ENCODE data around the gene PEPD. TPM values are rescaled to one million over a fixed set of nuclear protein-coding genes. Genes with fewer than 3 reads are reported as not detected.

Gene PEPD
- total RNA-seq, 4 donors from 2014 or later = 33.9 to 57.0 (median 45.0) TPM

DNA sequence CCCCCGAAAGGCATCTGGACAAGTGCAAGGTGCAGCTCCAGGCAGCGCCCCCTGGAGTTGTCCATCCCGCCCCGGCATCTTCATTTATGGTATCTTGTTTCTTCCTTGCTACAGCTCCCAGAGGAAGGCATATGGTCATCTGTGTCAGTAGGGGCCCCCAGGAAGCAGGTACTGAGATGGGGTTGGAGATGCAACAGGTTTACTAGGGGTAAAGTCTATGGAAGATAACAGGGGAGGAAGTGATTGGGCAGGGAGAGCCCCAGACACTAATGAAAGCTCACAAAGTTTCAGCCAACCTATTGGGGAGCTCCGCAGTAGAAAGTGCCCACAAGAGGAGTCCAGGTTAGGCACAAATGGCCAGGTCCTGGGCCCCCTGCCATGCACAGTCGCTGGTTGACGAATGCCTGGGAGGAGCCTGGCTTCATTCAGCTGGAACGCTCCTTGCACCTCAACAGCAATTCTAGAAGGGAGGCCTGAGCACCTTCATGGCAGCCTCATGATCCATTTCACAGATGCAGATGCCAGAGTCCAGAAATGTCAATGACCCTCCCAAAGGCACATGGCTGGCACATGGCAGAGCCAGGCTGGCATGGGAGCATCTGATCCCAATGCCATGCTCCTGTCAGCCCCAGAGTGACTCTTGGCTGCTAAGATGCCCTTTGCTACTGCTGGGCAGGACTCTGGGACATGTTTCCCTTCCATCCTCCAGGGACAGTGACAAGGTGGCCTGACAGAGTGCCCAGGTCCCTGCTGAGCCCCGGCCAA, 23.8 kb upstream of the PEPD start:
- Histone ChIP-seq H3K4me3 (no peak overlapping the region), H3K4me1 (no peaks in the 10 kb centered on the region), H3K27me3 (peaks cover 2 to 5% (median 3%) of the 10 kb centered on the region in 3 donors), H3K36me3 (no peaks in the 10 kb centered on the region), H3K9me3 (no peaks in the 10 kb centered on the region), H3K27ac (no peak overlapping the region)
- in situ Hi-C loops (cut with MboI; ENCODE audit: low sequenced_read_pairs in 4 of 4) = no loop called here
- ATAC-seq (no peak), DNase-seq (no peak)
- TF ChIP-seq, protein P1, sequence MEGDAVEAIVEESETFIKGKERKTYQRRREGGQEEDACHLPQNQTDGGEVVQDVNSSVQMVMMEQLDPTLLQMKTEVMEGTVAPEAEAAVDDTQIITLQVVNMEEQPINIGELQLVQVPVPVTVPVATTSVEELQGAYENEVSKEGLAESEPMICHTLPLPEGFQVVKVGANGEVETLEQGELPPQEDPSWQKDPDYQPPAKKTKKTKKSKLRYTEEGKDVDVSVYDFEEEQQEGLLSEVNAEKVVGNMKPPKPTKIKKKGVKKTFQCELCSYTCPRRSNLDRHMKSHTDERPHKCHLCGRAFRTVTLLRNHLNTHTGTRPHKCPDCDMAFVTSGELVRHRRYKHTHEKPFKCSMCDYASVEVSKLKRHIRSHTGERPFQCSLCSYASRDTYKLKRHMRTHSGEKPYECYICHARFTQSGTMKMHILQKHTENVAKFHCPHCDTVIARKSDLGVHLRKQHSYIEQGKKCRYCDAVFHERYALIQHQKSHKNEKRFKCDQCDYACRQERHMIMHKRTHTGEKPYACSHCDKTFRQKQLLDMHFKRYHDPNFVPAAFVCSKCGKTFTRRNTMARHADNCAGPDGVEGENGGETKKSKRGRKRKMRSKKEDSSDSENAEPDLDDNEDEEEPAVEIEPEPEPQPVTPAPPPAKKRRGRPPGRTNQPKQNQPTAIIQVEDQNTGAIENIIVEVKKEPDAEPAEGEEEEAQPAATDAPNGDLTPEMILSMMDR (IDR thresholded peaks at IDR 0.05 in 4 of 5, conservative IDR thresholded peaks at IDR 0.05 in 1 of 5) = no peak
- intact Hi-C loops (cut with DNase I; ENCODE audit: low total_unique reads) = loop anchor here (2.0 kb wide), 1 partner anchor 49 kb away; no protein-coding TSS in a partner anchor

DNA sequence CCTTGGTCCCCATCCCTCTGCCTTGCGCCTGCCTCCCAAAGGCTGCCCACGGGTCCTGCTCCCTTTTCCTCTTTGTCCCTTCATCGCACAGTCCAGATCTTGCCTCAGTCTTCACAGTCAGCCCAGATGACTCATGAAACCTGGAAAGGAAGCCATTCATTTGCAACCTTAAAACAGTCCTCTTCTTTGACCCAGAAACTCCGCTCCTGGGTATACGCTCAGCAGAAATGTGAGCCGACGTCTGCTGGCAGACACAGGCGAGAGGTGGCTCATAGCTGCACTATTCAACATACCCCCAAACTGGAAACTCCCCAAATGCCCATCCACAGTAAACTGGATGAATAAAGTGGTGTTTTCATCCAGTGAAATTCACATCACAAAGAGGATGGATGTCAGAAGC, 13.6 kb upstream of the PEPD start:
- TF ChIP-seq, protein P1 (IDR thresholded peaks at IDR 0.05 in 4 of 5, conservative IDR thresholded peaks at IDR 0.05 in 1 of 5) = no peak
- no peak for TF ChIP-seq POLR2A (IDR thresholded peaks at IDR 0.05)
- no peaks in the 10 kb centered on the region for H3K4me1 ChIP-seq
- H3K9me3 ChIP-seq = no peaks in the 10 kb centered on the region
- intact Hi-C loops (cut with DNase I; ENCODE audit: low total_unique reads) = no loop called here
- no peak overlapping the region for H3K4me3 ChIP-seq
- DNase-seq = no peak
- in situ Hi-C loops (cut with MboI; ENCODE audit: low sequenced_read_pairs in 4 of 4) = no loop called here
- H3K27ac ChIP-seq = no peak overlapping the region
- H3K27me3 ChIP-seq = peaks cover 3 to 8% (median 8%) of the 10 kb centered on the region in 3 donors
- no peaks in the 10 kb centered on the region for H3K36me3 ChIP-seq
- ATAC-seq = no peak

DNA sequence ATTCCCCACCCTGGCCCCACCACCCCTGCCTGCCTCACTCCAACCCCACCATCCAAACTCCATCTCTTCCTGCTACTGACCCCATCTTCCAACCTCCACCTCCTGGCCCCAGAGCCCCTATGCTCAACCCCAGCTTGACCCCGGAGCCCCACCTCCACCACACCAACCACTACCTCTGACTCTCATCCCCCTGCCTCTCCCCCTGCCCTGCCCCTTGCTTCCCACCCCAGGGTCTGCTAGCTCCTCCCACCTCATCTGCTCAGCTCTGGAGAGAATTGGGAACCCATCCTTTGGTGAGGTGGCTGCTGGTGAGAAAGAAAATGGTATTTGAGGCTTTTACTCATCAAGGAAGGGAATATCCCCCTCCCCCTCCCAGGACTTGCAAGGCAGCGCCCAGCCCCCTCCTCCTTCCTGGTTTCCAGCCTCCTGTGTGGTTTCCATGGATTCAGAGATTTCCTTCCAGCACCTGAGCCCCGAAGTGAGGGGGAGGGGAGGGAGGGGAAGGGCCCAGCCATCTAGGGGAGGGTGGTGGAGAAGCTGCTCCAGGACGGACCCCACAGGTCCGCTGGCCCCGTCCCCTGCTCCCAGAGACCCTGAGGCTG, 11.4 kb upstream of the PEPD start:
- Histone ChIP-seq H3K4me3 (no peak overlapping the region), H3K27me3 (peaks cover 8 to 9% (median 8%) of the 10 kb centered on the region in 3 donors), H3K9me3 (no peaks in the 10 kb centered on the region), H3K27ac (no peak overlapping the region), H3K36me3 (no peaks in the 10 kb centered on the region), H3K4me1 (no peaks in the 10 kb centered on the region)
- TF ChIP-seq POLR2A (IDR thresholded peaks at IDR 0.05) = no peak
- TF ChIP-seq, protein P1 (IDR thresholded peaks at IDR 0.05 in 4 of 5, conservative IDR thresholded peaks at IDR 0.05 in 1 of 5) = no peak
- ATAC-seq (no peak), DNase-seq (no peak)
- in situ Hi-C loops (cut with MboI; ENCODE audit: low sequenced_read_pairs in 4 of 4) = no loop called here
- intact Hi-C loops (cut with DNase I; ENCODE audit: low total_unique reads) = no loop called here

DNA sequence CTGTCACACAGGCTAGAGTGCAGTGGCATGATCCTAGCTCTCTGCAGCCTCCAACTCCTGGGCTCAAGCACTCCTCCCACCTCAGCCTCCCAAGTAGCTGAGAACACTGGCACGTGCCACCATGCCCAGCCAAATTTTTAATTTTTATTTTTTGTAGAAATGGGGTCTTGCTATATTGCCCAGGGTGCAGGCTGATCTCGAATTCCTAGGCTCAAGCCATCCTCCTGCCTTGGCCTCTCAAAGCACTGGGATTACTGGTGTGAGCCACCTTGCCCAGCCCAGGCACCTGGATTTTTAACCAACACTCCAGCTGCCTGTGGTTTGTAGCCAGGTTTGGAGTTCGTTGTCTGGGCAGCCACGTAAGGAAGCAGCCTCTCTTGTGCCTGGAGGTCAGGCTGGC, 9.3 kb upstream of the PEPD start:
- H3K27me3 ChIP-seq = peaks cover 8 to 11% (median 8%) of the 10 kb centered on the region in 3 donors
- H3K4me1 ChIP-seq = no peaks in the 10 kb centered on the region
- no peaks in the 10 kb centered on the region for H3K9me3 ChIP-seq
- no peak for ATAC-seq
- no peak overlapping the region for H3K4me3 ChIP-seq
- in situ Hi-C loops (cut with MboI; ENCODE audit: low sequenced_read_pairs in 4 of 4) = no loop called here
- no peak for DNase-seq
- intact Hi-C loops (cut with DNase I; ENCODE audit: low total_unique reads) = no loop called here
- no peaks in the 10 kb centered on the region for H3K36me3 ChIP-seq
- H3K27ac ChIP-seq = no peak overlapping the region
- TF ChIP-seq, protein P1 (IDR thresholded peaks at IDR 0.05 in 4 of 5, conservative IDR thresholded peaks at IDR 0.05 in 1 of 5) = no peak
- TF ChIP-seq POLR2A (IDR thresholded peaks at IDR 0.05) = no peak
